OCI-LY7 (cell line): ENCODE results near the gene IFITM5. TPM values are rescaled to one million over a fixed set of nuclear protein-coding genes. Genes with fewer than 3 reads are reported as not detected.
"Not testable (repeated sequence)": the region's sequence is repeated elsewhere in the genome, so short reads cannot be mapped to it uniquely, and the experiment has no call there.

Source experiments
- BruUV-seq: library from RNA; stranded (reverse); fragments of 400-500 nt; replicated peaks from 2 replicates; lab custom pipeline; 2021; lab: Mats Ljungman, UMichigan
- CTCF ChIA-PET: fragments of 300-600 bp; sonication (Branson Sonifier 250); formaldehyde crosslinking; loops from one replicate; lab custom pipeline; 2022; ENCODE audit warnings: antibody characterized with exemption; ENCODE audit not compliant: unreplicated experiment; lab: Charles Lee
- POLR2A ChIA-PET: fragments of 300-600 bp; sonication (Branson Sonifier 250); formaldehyde crosslinking; loops from one replicate; lab custom pipeline; 2022; ENCODE audit warnings: antibody characterized with exemption; lab: Charles Lee
- DNase-seq: peaks from one replicate; pipeline ENCODE4 v3.0.0-alpha.2; 2015; ENCODE audit warnings: low spot score
- H2AFZ ChIP-seq: fragments of 200-600 bp; sonication (generic), shearing (Covaris generic); 2 replicates; pipeline ENCODE4 v1.6.1; 2014; ENCODE audit warnings: mild to moderate bottlenecking, antibody characterized with exemption, low read length, moderate library complexity
- H3K27ac ChIP-seq: fragments of 200-600 bp; sonication (generic); 2 replicates; pipeline ENCODE4 v1.5.1; 2014; ENCODE audit warnings: mixed run types, low read depth, mild to moderate bottlenecking, moderate library complexity, low read length, inconsistent platforms; ENCODE audit not compliant: poor library complexity, severe bottlenecking
- H3K36me3 ChIP-seq: fragments of 200-600 bp; sonication (generic); 2 replicates; pipeline ENCODE4 v1.6.1; 2014; ENCODE audit warnings: mild to moderate bottlenecking, antibody characterized with exemption, low read length, moderate library complexity, mixed read lengths; ENCODE audit not compliant: insufficient read depth
- H3K4me1 ChIP-seq: fragments of 200-600 bp; sonication (generic); 2 replicates; pipeline ENCODE4 v1.5.1; 2014; ENCODE audit warnings: mild to moderate bottlenecking, low read length; ENCODE audit not compliant: insufficient read depth, poor library complexity, severe bottlenecking
- H3K4me2 ChIP-seq: fragments of 200-600 bp; sonication (generic); 2 replicates; pipeline ENCODE4 v1.6.1; 2014; ENCODE audit warnings: mild to moderate bottlenecking, low read length
- H3K4me3 ChIP-seq: fragments of 200-600 bp; sonication (generic); 2 replicates; pipeline ENCODE4 v1.5.1; 2014; ENCODE audit warnings: mild to moderate bottlenecking, low read depth, low read length; ENCODE audit not compliant: poor library complexity, severe bottlenecking
- H3K79me2 ChIP-seq: fragments of 200-600 bp; sonication (generic); 2 replicates; pipeline ENCODE4 v1.6.1; 2016; ENCODE audit warnings: low read depth, mild to moderate bottlenecking, low read length, moderate library complexity, mixed read lengths; ENCODE audit not compliant: insufficient read depth
- H3K9me2 ChIP-seq: fragments of 200-600 bp; sonication (generic); 2 replicates; pipeline ENCODE4 v1.6.1; 2016; ENCODE audit warnings: mild to moderate bottlenecking, low read length, mixed read lengths; ENCODE audit not compliant: insufficient read depth
- H3K9me3 ChIP-seq: fragments of 200-600 bp; sonication (generic); 2 replicates; pipeline ENCODE4 v1.6.1; 2014; ENCODE audit warnings: mild to moderate bottlenecking, mixed run types, low read length, mixed read lengths
- H4K20me1 ChIP-seq: fragments of 200-600 bp; sonication (generic); 2 replicates; pipeline ENCODE4 v1.6.1; 2014; ENCODE audit warnings: mild to moderate bottlenecking, antibody characterized with exemption, low read length, moderate library complexity, mixed read lengths; ENCODE audit not compliant: insufficient read depth
- CTCF ChIP-seq: fragments of 200-600 bp; sonication (generic); conservative IDR thresholded peaks from 2 replicates; pipeline ENCODE4 v1.5.1; 2014; ENCODE audit warnings: mild to moderate bottlenecking, antibody characterized with exemption, low read length, moderate library complexity, mixed read lengths
- EZH2phosphoT487 ChIP-seq: fragments of 200-600 bp; sonication (generic); IDR thresholded peaks from 2 replicates; pipeline ENCODE4 v1.6.1; 2018; ENCODE audit warnings: low read depth, borderline replicate concordance, mild to moderate bottlenecking, mixed run types, antibody characterized with exemption, low read length, moderate library complexity, mixed read lengths
- intact Hi-C: fragments of 100-400 bp; cut with micrococcal nuclease; formaldehyde crosslinking; loops from one replicate; pipeline ENCODE4 v1.10.0; 2022; ENCODE audit not compliant: unreplicated experiment
- total RNA-seq, 2 experiments: library from RNA; depleted of rRNA in 1 of 2; stranded (reverse); fragments of >200 nt in 1 of 2; shearing (Covaris generic) in 1 of 2; gene quantifications; 2 replicates each; pipeline ENCODE4 v1.2.3, GENCODE V29; 2014 to 2022

Gene IFITM5
- total RNA-seq, 2 experiments from 2014 or later, result not detected

GRCh38 chr11:319121-319887, 20.0 kb upstream of the IFITM5 start:
- H3K4me2 ChIP-seq, H3K36me3 ChIP-seq, H4K20me1 ChIP-seq, BruUV-seq, H3K79me2 ChIP-seq, DNase-seq, POLR2A ChIA-PET, H3K4me3 ChIP-seq, H3K27ac ChIP-seq, H3K9me3 ChIP-seq, CTCF ChIA-PET, H3K4me1 ChIP-seq, H2AFZ ChIP-seq, intact Hi-C loops, H3K9me2 ChIP-seq: not testable (repeated sequence)

- H4K20me1 ChIP-seq, H3K79me2 ChIP-seq, POLR2A ChIA-PET, DNase-seq, H3K27ac ChIP-seq, H3K9me2 ChIP-seq, H2AFZ ChIP-seq, H3K36me3 ChIP-seq, CTCF ChIA-PET, H3K9me3 ChIP-seq, intact Hi-C loops, BruUV-seq: not testable (repeated sequence)
- peaks cover 13% of the 10 kb centered on the region for H3K4me1 ChIP-seq
- peak overlapping the region; percentile 38 for H3K4me3 ChIP-seq
- peak overlapping the region; percentile 34; the same call in 1 of the 2 replicates for H3K4me2 ChIP-seq
Observed at GRCh38 chr11:318405-319120, 19.2 kb upstream of the IFITM5 start.

GRCh38 chr11:317668-318404, 18.5 kb upstream of the IFITM5 start:
- H3K36me3 ChIP-seq, H3K4me3 ChIP-seq, H3K9me2 ChIP-seq, H3K27ac ChIP-seq, H3K9me3 ChIP-seq, H2AFZ ChIP-seq, DNase-seq, H3K4me2 ChIP-seq, BruUV-seq, intact Hi-C loops, H3K79me2 ChIP-seq, H4K20me1 ChIP-seq: not testable (repeated sequence)
- CTCF ChIA-PET, result interaction anchor here (1.1 kb wide), 1 partner anchor 36 kb away, joined by 3 read pairs; no protein-coding TSS in a partner anchor
- POLR2A ChIA-PET, result interaction anchor here (0.8 to 3.8 kb wide), 3 partner anchors 12 to 23 kb away, joined by 3 to 18 read pairs (median 4); no protein-coding TSS in a partner anchor
- peaks cover 21% of the 10 kb centered on the region for H3K4me1 ChIP-seq

GRCh38 chr11:316891-317301, 17.6 kb upstream of the IFITM5 start:
- intact Hi-C loops, result no loop called here
- H3K9me2 ChIP-seq, result no peaks in the 10 kb centered on the region
- ChIA-PET CTCF (interaction anchor here (0.6 to 1.1 kb wide), 2 partner anchors 19 to 37 kb away, joined by 3 read pairs; no protein-coding TSS in a partner anchor), POLR2A (interaction anchor here (0.6 to 3.8 kb wide), 4 partner anchors 9 to 24 kb away, joined by 3 to 18 read pairs (median 4); partner anchors contain the start of gene IFITM2)
- H3K4me2 ChIP-seq, result no peak overlapping the region
- no peak for DNase-seq
- no peak overlapping the region for H3K27ac ChIP-seq
- H3K4me3 ChIP-seq, result no peak overlapping the region
- H3K79me2 ChIP-seq, result no peaks in the 10 kb centered on the region
- TF ChIP-seq EZH2phosphoT487 (no peak), CTCF (no peak)
- no peaks in the 10 kb centered on the region for H3K36me3 ChIP-seq
- H4K20me1 ChIP-seq, result no peaks in the 10 kb centered on the region
- no peaks in the 10 kb centered on the region for H3K9me3 ChIP-seq
- H2AFZ ChIP-seq, result no peak overlapping the region
- BruUV-seq, result no TSS peak
- H3K4me1 ChIP-seq, result peaks cover 30% of the 10 kb centered on the region
